B cell (primary cell): Measurements from ENCODE around the gene ATP10A. TPM values are rescaled to one million over a fixed set of nuclear protein-coding genes. Genes with fewer than 3 reads are reported as not detected.

ENCODE experiments used
- ATAC-seq: fragments of 200-7000 bp; cut with Tn5 transposase; one replicate; pipeline ENCODE4 v1.10.0; 2021; ENCODE audit warnings: low read depth, mild to moderate bottlenecking, moderate number of reproducible peaks, moderate library complexity
- CTCF ChIA-PET: fragments of 350-600 bp; sonication (Branson Sonifier 250); formaldehyde crosslinking; loops from one replicate; lab custom pipeline; 2021; ENCODE audit warnings: antibody characterized with exemption, inconsistent platforms; lab: Charles Lee
- POLR2A ChIA-PET: fragments of 350-600 bp; sonication (Branson Sonifier 250); formaldehyde crosslinking; loops from one replicate; lab custom pipeline; 2021; ENCODE audit warnings: antibody characterized with exemption; lab: Charles Lee
- DNase-seq: peaks from one replicate; pipeline ENCODE4 v3.0.0; 2013
- H2AFZ ChIP-seq: 2 replicates; pipeline ENCODE4 v1.6.1; 2012; ENCODE audit warnings: mild to moderate bottlenecking, low read depth, low read length; ENCODE audit not compliant: insufficient read depth, poor library complexity, severe bottlenecking
- H3K27ac ChIP-seq, 2 donors: 1 replicate in 1 of 2; 2 replicates in 1 of 2; pipeline ENCODE4 v1.5.1; 2012 to 2013; ENCODE audit warnings: low read length in 2 of 2, mild to moderate bottlenecking in 2 of 2, moderate library complexity in 1 of 2
- H3K27me3 ChIP-seq, 4 experiments: fragments of 200-600 bp in 1 of 4; sonication (generic) in 1 of 4; replicated peaks in 1 of 4; 1 replicate in 2 of 4; 2 replicates in 2 of 4; pipeline versions ENCODE4 v1.6.1 to v1.7.0; 2013 to 2016; ENCODE audit warnings: low read length in 3 of 4, mild to moderate bottlenecking in 2 of 4, mixed read lengths in 1 of 4, moderate library complexity in 1 of 4; ENCODE audit not compliant: insufficient read depth in 4 of 4, control insufficient read depth in 3 of 4; ENCODE audit errors: control extremely low read depth in 1 of 4
- H3K36me3 ChIP-seq, 2 experiments: replicated peaks in 1 of 2; 1 replicate in 1 of 2; 2 replicates in 1 of 2; pipeline versions ENCODE4 v1.6.1 to v1.7.1; 2013; ENCODE audit warnings: low read length in 1 of 2; ENCODE audit not compliant: insufficient read depth in 2 of 2, control insufficient read depth in 1 of 2; ENCODE audit errors: control extremely low read depth in 1 of 2, extremely low read depth in 1 of 2
- H3K4me1 ChIP-seq, 2 donors: fragments of 200-600 bp in 1 of 2; sonication (generic) in 1 of 2; 1 replicate in 1 of 2; 2 replicates in 1 of 2; pipeline versions ENCODE4 v1.5.1 to v1.6.1; 2013 to 2017; ENCODE audit warnings: low read length in 2 of 2; ENCODE audit not compliant: control insufficient read depth in 2 of 2, insufficient read depth in 2 of 2
- H3K4me2 ChIP-seq: replicated peaks from 2 replicates; pipeline ENCODE3; 2012; ENCODE audit warnings: mild to moderate bottlenecking, low read depth, low read length; ENCODE audit not compliant: poor library complexity, severe bottlenecking
- H3K4me3 ChIP-seq, 5 experiments: fragments of 200-600 bp in 1 of 5; sonication (generic) in 1 of 5; 1 replicate in 3 of 5; 2 replicates in 2 of 5; pipeline versions ENCODE4 v1.5.1 to v1.7.0; 2011 to 2016; ENCODE audit warnings: low read length in 4 of 5, mild to moderate bottlenecking in 4 of 5, low read depth in 2 of 5, control low read depth in 1 of 5, moderate library complexity in 1 of 5; ENCODE audit not compliant: insufficient read depth in 1 of 5; ENCODE audit errors: control extremely low read depth in 1 of 5, extremely low read depth in 1 of 5
- H3K79me2 ChIP-seq: fragments of 200-600 bp; sonication (generic); one replicate; pipeline ENCODE4 v1.6.0; 2016; ENCODE audit warnings: low read length; ENCODE audit not compliant: control insufficient read depth, insufficient read depth
- H3K9ac ChIP-seq: fragments of 200-600 bp; sonication (generic); 2 replicates; pipeline ENCODE4 v1.6.1; 2017; ENCODE audit warnings: mild to moderate bottlenecking, low read length, moderate library complexity
- H3K9me3 ChIP-seq, 3 donors: one replicate each; pipeline versions ENCODE4 v1.6.1 to v1.7.1; 2013; ENCODE audit warnings: low read length in 2 of 3; ENCODE audit not compliant: control insufficient read depth in 2 of 3, insufficient read depth in 1 of 3; ENCODE audit errors: control extremely low read depth in 1 of 3
- H4K20me1 ChIP-seq: 2 replicates; pipeline ENCODE4 v1.6.0; 2012; ENCODE audit warnings: mild to moderate bottlenecking, low read length; ENCODE audit not compliant: insufficient read depth, control insufficient read depth, poor library complexity, severe bottlenecking
- H3K27ac Mint-ChIP-seq: one replicate; pipeline ENCODE4 v1.8.0; 2021; ENCODE audit warnings: mixed read lengths
- H3K27me3 Mint-ChIP-seq: one replicate; pipeline ENCODE4 v1.8.0; 2021; ENCODE audit warnings: mixed read lengths
- H3K4me1 Mint-ChIP-seq: one replicate; pipeline ENCODE4 v1.8.0; 2021; ENCODE audit warnings: mixed read lengths
- H3K4me3 Mint-ChIP-seq: one replicate; pipeline ENCODE4 v1.8.0; 2021; ENCODE audit warnings: mixed read lengths
- H3K9me3 Mint-ChIP-seq: one replicate; pipeline ENCODE4 v1.8.0; 2022; ENCODE audit warnings: mixed read lengths; ENCODE audit not compliant: insufficient read depth
- EZH2 ChIP-seq: IDR thresholded peaks from 2 replicates; pipeline ENCODE4 v1.6.1; 2012; ENCODE audit warnings: borderline replicate concordance, low read depth, mild to moderate bottlenecking, moderate library complexity, low read length; ENCODE audit not compliant: insufficient read depth, poor library complexity, severe bottlenecking
- WGBS: methylation state at CpG from one replicate; pipeline ENCODE4 v1.1.5; 2013; ENCODE audit warnings: missing lambda C conversion rate; ENCODE audit not compliant: insufficient coverage; 5-methylcytosine and 5-hydroxymethylcytosine counted together
- intact Hi-C: fragments of 100-400 bp; cut with micrococcal nuclease; formaldehyde crosslinking; loops from one replicate; pipeline ENCODE4 v1.10.0; 2022
- polyA plus RNA-seq: library from polyadenylated mRNA; depleted of rRNA; stranded (reverse); fragments of >200 nt; gene quantifications from 2 replicates; pipeline ENCODE4 v1.2.3, GENCODE V29; 2012
- total RNA-seq, 2 donors: library from RNA; stranded (reverse); fragments of 120-200 nt in 1 of 2; gene quantifications; 1 replicate in 1 of 2; 2 replicates in 1 of 2; pipeline versions ENCODE4 v1.2.3 to v1.2.4, GENCODE V29; 2013 to 2022
- TF ChIP-seq, protein P1 (sequence below): fragments of 200-600 bp; IDR thresholded peaks from one replicate; pipeline ENCODE4 v1.8.0; 2022; ENCODE audit warnings: antibody characterized with exemption, mild to moderate bottlenecking

ATP10A gene
- total and polyA plus RNA-seq, 2 donors (not counting 1 experiment from before 2014, with no cell fraction given), result 0.21 to 0.22 TPM

DNA sequence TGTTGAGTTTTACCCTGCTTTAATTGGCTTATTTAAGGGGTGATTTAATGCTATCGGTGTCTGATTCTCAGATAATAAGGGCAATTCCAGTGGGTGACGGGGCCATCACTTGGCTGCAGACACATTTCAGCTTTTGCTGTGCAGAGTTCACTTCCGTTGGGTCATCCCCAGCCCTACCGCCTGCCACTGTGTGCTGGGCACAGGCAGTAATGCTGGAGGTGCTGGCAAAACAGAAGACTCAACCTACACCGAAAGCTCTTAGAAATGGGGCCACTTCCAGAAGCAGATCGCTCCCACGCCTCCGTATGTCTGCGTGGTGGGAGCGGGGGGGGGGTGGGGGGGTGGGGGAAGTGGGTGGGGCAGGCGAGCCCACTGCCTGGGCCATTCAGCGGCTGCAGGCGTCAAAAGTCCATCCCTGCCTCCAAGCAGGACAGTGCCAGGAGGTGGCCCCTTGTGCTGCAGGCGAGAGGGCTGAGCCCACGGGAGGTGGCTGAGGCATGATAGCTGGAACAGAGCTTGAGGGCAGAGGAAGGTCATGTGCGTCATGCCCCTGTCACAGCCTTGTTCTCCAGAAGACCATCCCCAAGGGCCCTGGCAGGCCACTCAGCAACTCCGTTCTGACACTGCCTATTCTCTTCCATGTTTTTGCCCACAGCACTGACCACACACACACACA lies 128.3 kb downstream of the ATP10A start:
- peaks cover 32% of the 10 kb centered on the region for H3K27me3 Mint-ChIP-seq
- CTCF ChIA-PET, result interaction anchor here (1.2 kb wide), 1 partner anchor 198 kb away, joined by 3 read pairs; no protein-coding TSS in a partner anchor
- no peaks in the 10 kb centered on the region for H3K9me3 Mint-ChIP-seq
- no peaks in the 10 kb centered on the region for H4K20me1 ChIP-seq
- H3K27ac ChIP-seq, result no peak overlapping the region
- no peak overlapping the region for H2AFZ ChIP-seq
- H3K27ac Mint-ChIP-seq, result no peak overlapping the region
- intact Hi-C loops, result no loop called here
- H3K4me2 ChIP-seq, result no peak overlapping the region
- H3K9ac ChIP-seq, result no peak overlapping the region
- DNase-seq, result no peak
- POLR2A ChIA-PET, result interaction anchor here (0.6 kb wide), 1 partner anchor 9 kb away, joined by 5 read pairs; no protein-coding TSS in a partner anchor
- WGBS, result 98% methylated on average over 9 of the region's 17 CpGs
- H3K79me2 ChIP-seq, result no peaks in the 10 kb centered on the region
- H3K4me3 ChIP-seq, result no peak overlapping the region
- TF ChIP-seq, protein P1, sequence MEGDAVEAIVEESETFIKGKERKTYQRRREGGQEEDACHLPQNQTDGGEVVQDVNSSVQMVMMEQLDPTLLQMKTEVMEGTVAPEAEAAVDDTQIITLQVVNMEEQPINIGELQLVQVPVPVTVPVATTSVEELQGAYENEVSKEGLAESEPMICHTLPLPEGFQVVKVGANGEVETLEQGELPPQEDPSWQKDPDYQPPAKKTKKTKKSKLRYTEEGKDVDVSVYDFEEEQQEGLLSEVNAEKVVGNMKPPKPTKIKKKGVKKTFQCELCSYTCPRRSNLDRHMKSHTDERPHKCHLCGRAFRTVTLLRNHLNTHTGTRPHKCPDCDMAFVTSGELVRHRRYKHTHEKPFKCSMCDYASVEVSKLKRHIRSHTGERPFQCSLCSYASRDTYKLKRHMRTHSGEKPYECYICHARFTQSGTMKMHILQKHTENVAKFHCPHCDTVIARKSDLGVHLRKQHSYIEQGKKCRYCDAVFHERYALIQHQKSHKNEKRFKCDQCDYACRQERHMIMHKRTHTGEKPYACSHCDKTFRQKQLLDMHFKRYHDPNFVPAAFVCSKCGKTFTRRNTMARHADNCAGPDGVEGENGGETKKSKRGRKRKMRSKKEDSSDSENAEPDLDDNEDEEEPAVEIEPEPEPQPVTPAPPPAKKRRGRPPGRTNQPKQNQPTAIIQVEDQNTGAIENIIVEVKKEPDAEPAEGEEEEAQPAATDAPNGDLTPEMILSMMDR, result no peak
- TF ChIP-seq EZH2, result no peak
- H3K36me3 ChIP-seq, result no peaks in the 10 kb centered on the region
- H3K27me3 ChIP-seq, result peaks cover 0 to 4% (median 0%) of the 10 kb centered on the region in 4 experiments
- ATAC-seq, result no peak
- H3K4me1 Mint-ChIP-seq, result peaks cover 5% of the 10 kb centered on the region
- H3K9me3 ChIP-seq, result no peaks in the 10 kb centered on the region
- peaks cover 3 to 5% of the 10 kb centered on the region in 2 donors for H3K4me1 ChIP-seq
- H3K4me3 Mint-ChIP-seq, result no peak overlapping the region
